ENCODE results near the gene ATP1B1.

The ATP1B1 gene

DNA sequence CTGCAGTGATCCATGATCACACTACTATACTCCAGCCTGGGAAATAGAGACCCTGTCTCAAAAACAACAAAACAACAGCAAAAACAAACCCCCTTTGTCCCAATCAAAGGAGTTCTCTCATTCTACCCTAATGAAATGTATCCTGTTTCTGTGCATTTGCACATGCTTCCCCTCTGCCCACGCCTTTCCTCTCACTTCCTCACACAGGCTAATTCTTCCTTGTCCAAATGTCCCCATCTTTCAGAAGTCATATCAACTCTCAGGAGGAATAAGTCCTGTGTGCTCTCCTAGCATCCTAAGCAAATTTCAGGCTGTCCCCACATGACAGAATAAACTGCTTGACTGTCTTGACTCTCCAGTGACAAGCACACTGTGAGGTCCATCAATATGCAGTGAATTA, 8.1 kb upstream of the ATP1B1 start:
- DNase-seq: no peak

DNA sequence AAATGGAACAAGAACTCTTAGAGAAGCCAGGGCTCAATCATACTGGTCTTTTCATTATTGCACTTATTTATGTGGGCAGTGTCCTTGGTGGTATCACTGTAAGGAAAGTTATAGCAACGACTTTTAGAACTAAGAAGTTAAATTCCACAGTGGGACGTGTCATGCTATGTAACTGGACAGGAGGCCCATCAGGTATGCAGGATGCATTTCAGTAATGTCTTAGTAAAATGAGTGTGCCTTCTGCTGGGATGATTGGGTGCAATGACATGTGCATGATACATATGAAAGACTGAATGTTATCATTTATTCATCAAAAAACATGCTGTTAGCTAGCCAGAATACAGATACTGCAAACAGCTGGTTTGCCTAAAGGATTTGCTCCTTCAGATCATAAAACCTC, 6.9 kb upstream of the ATP1B1 start:
- DNase-seq: no peak

DNA sequence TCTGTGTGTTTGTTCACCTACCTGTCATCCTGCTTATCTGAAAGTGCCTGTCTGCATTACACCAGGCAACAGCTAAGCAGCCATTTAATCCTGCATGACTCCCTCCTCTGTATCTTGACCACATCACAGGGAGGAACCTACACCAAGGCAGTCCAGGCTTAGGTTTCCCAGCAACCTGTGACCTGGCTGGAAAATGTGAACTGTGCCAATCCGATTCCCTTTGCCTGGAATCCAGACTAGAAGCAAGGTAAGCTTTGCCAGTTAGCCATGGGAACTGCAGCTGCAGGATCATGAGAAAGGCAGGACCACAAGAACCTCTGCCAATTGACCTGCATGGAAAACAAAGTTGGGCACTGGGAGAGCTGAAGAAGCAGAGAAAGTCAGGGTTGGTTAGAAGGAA, 6.3 kb upstream of the ATP1B1 start:
- DNase-seq: no peak

GRCh38 chr1:169100651-169101088, 5.8 kb upstream of the ATP1B1 start:
- DNase-seq: no peak

DNA sequence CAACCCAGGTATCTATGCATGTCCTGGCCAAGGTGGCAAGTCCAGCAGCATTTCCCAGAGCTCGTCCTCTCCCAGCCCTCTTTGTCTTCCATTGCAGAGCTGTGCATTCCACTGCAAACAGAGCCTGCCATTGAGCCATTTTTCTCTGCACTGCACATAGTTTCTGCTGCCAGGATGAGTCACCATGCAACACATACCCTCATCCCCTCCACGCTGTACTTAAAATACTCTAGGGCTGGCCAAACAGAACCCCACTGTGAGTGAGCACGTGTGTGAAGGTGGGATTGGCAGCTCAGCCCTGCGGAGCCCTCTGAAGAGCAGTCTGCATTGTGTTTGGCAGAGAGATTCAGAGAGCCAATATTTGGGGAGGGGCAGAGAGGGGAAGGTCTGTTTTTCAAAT, 3.9 kb upstream of the ATP1B1 start:
- DNase-seq: no peak

DNA sequence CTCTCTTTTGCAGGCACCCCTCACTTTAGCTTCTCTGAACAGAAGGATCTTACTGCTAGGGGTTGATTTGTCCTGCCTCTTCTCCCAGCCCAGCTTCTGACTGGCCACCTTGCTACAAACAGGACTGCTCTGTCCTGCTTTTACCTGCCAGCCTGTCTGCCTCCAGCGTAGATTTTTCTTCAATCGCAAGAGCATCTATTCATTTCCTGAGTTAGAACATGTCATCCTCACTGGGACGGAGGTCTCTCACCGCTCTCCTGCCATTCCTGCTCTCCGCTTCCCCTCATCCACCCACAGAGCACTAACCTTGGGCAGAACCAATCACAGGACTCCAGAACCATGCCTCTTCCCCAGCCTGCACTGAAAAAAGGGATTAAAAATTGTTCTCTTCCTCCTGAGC, 3.5 kb upstream of the ATP1B1 start:
- DNase-seq: no peak

- no peak for DNase-seq
Measured at GRCh38 chr1:169103480-169103893, 3.0 kb upstream of the ATP1B1 start.

- DNase-seq: no peak
Measured at GRCh38 chr1:169105087-169105433, 1.4 kb upstream of the ATP1B1 start.

GRCh38 chr1:169105434-169106094, 926 bp upstream of the ATP1B1 start:
- no peak for DNase-seq

DNA sequence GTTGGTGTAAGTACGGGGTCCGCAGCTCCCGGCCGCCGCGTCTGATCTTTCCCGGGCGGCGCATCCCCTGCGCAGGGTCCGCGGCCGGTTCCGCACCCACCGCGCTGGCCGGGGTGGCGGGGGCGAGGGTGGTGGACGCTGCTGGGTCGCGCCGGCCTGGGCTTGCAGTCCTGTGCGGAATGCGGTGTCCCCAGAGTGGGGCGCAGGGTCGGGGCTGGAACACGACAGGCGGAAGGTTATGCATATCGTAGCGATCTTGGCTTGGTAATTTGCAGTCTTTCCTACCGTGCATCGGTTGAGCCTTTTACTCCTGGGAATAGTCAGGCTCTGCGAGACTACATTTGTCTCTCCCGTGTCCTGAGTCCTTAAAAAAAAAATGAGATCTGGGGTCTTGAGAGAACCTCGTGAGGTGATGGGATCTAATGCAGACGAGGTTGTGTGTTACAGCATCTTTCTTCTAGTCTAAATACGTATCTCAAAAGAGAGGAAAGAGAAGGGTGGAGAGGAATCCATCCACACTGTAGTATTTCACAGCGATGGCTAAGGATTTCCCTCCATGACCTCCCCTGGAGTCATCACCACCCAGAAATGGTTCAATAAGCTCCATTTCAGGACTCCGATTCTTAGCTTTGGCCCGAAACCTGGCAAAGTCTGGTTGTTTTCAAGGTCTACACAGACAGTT, 572 bp downstream of the ATP1B1 start:
- no peak for DNase-seq

GRCh38 chr1:169107603-169108208, 1.2 kb downstream of the ATP1B1 start:
- no peak for DNase-seq

DNA sequence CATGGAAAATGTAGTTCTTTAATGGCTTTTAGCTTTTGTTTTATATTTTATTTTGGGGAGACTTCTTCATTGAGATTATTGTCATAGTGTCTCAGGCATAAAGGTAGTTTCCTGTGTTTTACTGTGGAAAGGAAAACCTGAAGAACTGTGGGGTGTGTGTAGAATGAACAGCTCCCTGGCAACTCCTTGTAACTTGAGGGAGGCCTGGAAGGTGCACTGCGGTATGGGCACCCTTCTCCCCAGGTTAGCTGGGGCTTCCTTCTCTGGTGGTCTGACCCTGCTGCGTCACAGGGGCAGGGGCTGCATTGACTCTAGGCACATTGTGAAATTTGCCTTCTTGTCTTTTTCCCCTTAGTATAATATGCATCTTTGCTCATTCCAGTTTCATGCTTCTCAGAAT, 1.7 kb downstream of the ATP1B1 start:
- DNase-seq: no peak

DNA sequence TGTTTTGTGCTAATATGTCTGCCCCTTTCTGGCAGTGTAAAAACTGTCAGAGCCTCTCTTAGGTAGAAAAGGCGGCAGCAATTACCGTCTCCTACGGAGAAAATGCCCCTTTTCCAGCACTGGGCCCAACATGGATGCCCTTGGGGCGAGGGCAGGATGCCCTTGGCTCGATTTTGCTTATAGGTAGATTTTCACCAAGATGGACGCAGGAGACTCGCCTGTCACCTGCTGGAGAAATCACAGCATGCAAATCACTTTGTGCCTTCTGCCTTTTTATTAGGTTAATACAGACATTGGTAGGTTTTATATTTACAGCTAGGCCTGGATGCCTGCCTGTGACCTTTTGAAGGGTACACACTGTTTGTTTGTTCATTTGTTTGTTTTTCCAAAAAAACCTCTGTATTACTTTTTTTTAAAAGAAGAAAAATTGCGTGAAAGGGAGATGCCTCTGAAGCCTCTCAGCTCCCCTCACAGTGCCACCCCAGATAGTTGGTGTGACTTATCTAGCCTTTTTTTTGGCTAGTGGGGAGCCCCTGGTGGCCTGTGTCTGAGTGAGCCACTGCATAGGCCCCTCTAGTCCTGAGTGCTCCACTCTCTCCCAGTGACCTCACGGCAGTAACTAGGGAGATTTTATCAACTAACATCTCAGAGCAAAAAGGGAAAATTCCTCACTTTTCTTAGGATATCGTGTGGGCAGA, 2.5 kb downstream of the ATP1B1 start:
- DNase-seq: peak; percentile 17

- peak; percentile 50 for DNase-seq
Measured at GRCh38 chr1:169109561-169110134, 3.2 kb downstream of the ATP1B1 start.

DNA sequence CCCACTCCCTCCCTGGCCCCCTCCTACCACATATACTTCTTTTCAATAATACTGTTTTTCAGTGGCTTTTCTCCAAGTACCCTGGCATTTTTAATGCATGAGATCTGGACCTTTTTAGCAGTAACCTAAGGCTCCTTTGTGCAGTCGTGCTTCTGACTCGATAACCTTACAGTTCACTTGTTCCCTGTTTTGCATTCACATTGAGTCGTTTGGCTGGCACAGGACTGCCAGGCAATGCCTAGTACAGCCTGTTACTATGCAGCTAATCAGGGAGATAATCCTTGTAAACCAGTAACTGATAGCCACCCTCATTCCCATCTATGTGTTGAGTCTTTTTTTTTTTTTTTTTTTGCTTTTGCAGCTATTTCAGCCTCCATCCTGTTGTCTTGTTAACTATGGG, 3.7 kb downstream of the ATP1B1 start:
- DNase-seq: no peak

GRCh38 chr1:169110689-169111447, 4.4 kb downstream of the ATP1B1 start:
- DNase-seq: no peak

GRCh38 chr1:169111472-169111871, 5.0 kb downstream of the ATP1B1 start:
- no peak for DNase-seq

DNA sequence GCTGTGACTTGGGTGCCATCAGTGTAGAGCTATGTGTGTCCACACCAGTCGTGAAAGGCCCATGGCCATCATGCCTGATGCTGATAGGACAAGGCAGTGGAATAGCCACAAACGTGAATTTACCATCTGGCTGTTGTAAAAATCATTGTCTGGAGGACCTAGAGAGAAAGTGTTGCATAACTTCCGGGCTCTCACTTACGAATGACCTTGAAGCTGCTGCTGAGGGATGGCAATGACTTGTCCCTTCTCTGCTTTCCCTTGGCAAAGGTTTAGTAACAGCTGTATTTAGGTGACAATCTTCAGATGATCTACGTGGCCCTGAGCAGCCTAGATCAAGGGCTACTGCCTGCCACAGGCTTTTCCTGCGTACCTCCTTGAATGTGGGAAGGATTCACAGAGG, 5.8 kb downstream of the ATP1B1 start:
- no peak for DNase-seq

- DNase-seq: no peak
Measured at GRCh38 chr1:169113613-169114119, 7.2 kb downstream of the ATP1B1 start.

DNA sequence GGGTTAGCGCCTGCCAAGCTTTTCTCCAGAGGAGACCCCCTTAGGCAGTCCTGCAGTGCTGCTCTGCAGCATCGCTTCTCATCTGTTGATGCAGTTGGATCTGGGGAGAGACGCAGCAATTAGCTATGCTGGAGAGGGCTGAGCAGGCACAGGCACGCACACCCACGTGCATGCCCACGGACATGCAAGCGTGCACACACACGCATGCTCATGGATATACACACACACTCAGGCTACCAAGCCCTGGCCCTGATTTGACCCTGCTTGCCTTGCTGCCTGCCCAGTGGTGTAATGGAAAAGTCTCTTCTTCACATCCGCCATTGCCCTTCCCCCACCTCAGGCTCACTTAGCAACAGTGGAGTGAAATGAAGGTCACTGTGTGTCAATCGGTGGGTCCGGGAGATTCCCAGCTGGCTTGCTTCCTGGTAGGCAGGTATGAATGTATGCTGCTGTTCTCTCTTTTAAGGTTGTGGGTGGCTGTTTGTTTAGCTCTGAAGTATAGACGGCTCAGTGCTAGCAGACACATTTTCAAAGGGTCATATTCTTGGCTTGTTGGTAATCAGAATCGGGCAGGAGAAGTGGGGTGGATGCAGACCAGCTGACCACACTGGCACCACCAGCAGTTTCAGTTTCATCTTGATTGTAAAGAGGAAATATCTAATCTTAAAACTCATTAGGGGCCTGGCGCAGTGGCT, 9.5 kb downstream of the ATP1B1 start:
- DNase-seq: no peak

DNA sequence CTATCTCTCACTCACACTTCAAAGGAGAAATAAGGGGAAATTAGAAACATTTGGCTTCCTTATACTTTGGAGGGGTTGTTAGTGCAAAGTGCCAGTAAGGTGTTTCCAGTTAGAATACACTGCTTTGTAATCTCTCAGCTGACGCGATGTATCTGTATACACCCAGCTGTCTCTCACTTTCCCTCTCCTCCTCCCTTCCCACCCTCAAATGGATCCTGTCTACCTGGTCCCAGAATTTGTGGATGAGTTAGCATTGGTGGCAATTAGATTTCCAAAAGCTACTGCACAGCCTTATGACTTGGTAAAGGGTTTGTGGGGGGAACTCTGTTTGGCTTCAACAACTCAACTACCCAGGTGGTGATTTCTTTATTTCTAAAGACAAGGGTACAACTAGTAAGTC, 10.5 kb downstream of the ATP1B1 start:
- no peak for DNase-seq

DNA sequence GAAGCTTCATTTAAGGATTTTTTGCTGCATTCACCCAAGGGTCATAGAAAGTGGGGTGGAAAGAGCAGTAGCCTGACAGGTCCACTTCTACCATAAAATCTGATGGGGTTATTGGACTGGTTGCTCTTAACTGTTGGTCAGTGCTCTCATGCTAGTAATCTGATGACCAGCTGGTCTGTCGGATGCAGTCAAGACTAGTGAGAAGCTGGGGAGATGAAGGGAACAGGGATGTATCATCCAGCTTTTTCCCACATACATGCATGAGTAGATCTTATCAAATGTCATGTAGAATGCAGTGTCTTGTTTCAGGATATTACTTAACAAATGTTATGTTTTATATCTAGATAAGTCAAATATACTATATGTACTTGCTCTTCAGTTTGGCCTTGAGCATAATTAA, 11.1 kb downstream of the ATP1B1 start:
- no peak for DNase-seq
